Epithelial cell of prostate (primary cell): ENCODE data around the gene TUBB.
A peak's percentile ranks its signal among the peaks of the same experiment; 100 is the strongest.
"Not testable (repeated sequence)": the region's sequence is repeated elsewhere in the genome, so short reads cannot be mapped to it uniquely, and the experiment has no call there.

Experiments
- DNase-seq: peaks from one replicate; pipeline ENCODE4 v3.0.0-alpha.2; 2011; ENCODE audit warnings: low read depth, low spot score
- H3K27ac ChIP-seq: fragments of 450-650 bp; 2 replicates; pipeline ENCODE4 v1.5.1; 2017; ENCODE audit warnings: mild to moderate bottlenecking

The TUBB gene

GRCh38 chr6:30717129-30717844, 2.9 kb upstream of the TUBB start, which contains the start of gene MDC1:
MDC1 (minus strand) TSS chr6:30717281; CDS start chr6:30715175, 2,106 bp downstream.
- peak; percentile 100 for DNase-seq
- H3K27ac ChIP-seq, result peak within 1 kb of the TSS; percentile 95

GRCh38 chr6:30717845-30718720, 2.1 kb upstream of the TUBB start:
- peak overlapping the region; percentile 95 for H3K27ac ChIP-seq
- DNase-seq, result not testable (repeated sequence)

- peak overlapping the region; percentile 95 for H3K27ac ChIP-seq
- DNase-seq, result no peak
Measured at GRCh38 chr6:30719356-30719755, 796 bp upstream of the TUBB start.

GRCh38 chr6:30720738-30721197, 616 bp downstream of the TUBB start:
- DNase-seq, result no peak
- peak overlapping the region; percentile 95 for H3K27ac ChIP-seq

- DNase-seq, result no peak
- peak overlapping the region; percentile 95 for H3K27ac ChIP-seq
Measured at GRCh38 chr6:30721198-30722024, 1.3 kb downstream of the TUBB start.

GRCh38 chr6:30722025-30722279, 1.8 kb downstream of the TUBB start:
- DNase-seq, result not testable (repeated sequence)
- H3K27ac ChIP-seq, result peak overlapping the region; percentile 95

- H3K27ac ChIP-seq, result peak overlapping the region; percentile 95
- DNase-seq, result no peak
Measured at GRCh38 chr6:30722280-30723112, 2.3 kb downstream of the TUBB start.

GRCh38 chr6:30723159-30723842, 3.1 kb downstream of the TUBB start:
- H3K27ac ChIP-seq, result peak overlapping the region; percentile 95
- not testable (repeated sequence) for DNase-seq

- H3K27ac ChIP-seq, result peak overlapping the region; percentile 95
- not testable (repeated sequence) for DNase-seq
Measured at GRCh38 chr6:30723843-30724741, 3.9 kb downstream of the TUBB start.

- no peak for DNase-seq
- peak overlapping the region; percentile 95 for H3K27ac ChIP-seq
Measured at GRCh38 chr6:30724906-30725667, 4.9 kb downstream of the TUBB start.

- H3K27ac ChIP-seq, result peak overlapping the region; percentile 95
Measured at GRCh38 chr6:30725713-30726505, 5.8 kb downstream of the TUBB start.

GRCh38 chr6:30726506-30727413, 6.6 kb downstream of the TUBB start:
- no peak for DNase-seq
- peak overlapping the region; percentile 95 for H3K27ac ChIP-seq

More at GRCh38 chr6:30725713-30726505, 5.8 kb downstream of the TUBB start:
- no peak for DNase-seq

- H3K27ac ChIP-seq, result peak overlapping the region; percentile 95
- DNase-seq, result no peak
Measured at GRCh38 chr6:30727920-30728553, 7.9 kb downstream of the TUBB start.

GRCh38 chr6:30730601-30731435, 10.7 kb downstream of the TUBB start:
- peak; percentile 63 for DNase-seq
- H3K27ac ChIP-seq, result no peak overlapping the region
